SK-N-SH (cell line): ENCODE data around the gene CR1L. TPM values are rescaled to one million over a fixed set of nuclear protein-coding genes. Genes with fewer than 3 reads are reported as not detected.

Source experiments
- CTCF ChIA-PET: fragments of 300-600, 350-600 bp; formaldehyde crosslinking; extraction: SDS; loops from one replicate; lab custom pipeline; 2021; lab: Yijun Ruan, JAX
- POLR2A ChIA-PET: fragments of 350-600 bp; sonication (Branson Sonifier 250); formaldehyde crosslinking; extraction: SDS; loops from one replicate; lab custom pipeline; 2020; ENCODE audit warnings: antibody characterized with exemption, inconsistent platforms; lab: Yijun Ruan, JAX
- DNase-seq: peaks from one replicate; pipeline ENCODE4 v3.0.0; 2012
- H2AFZ ChIP-seq: fragments of 200-600 bp; sonication (generic); 2 replicates; pipeline ENCODE4 v1.8.1; 2016; ENCODE audit warnings: antibody characterized with exemption, mild to moderate bottlenecking, low read depth
- H3F3A ChIP-seq: fragments of 200-600 bp; sonication (generic); replicated peaks from 2 replicates; pipeline ENCODE3; 2016; ENCODE audit warnings: antibody characterized with exemption, mild to moderate bottlenecking; ENCODE audit not compliant: insufficient read depth
- H3K27ac ChIP-seq, 2 experiments: fragments of 200-500 bp in 1 of 2; fragments of 200-600 bp in 1 of 2; sonication (Bioruptor generic) in 1 of 2; sonication (generic), shearing (Covaris generic) in 1 of 2; 2 replicates each; pipeline versions ENCODE4 v1.5.1 to v1.6.1; 2014 to 2016; ENCODE audit warnings: low read depth in 2 of 2, inconsistent platforms in 1 of 2, low read length in 1 of 2, mild to moderate bottlenecking in 1 of 2, mixed read lengths in 1 of 2
- H3K27me3 ChIP-seq: fragments of 200-600 bp; sonication (generic), shearing (Covaris generic); 2 replicates; pipeline ENCODE4 v1.6.1; 2016; ENCODE audit warnings: mixed run types; ENCODE audit not compliant: insufficient read depth
- H3K36me3 ChIP-seq, 2 experiments: fragments of 200-500 bp in 1 of 2; fragments of 200-600 bp in 1 of 2; sonication (Bioruptor generic) in 1 of 2; sonication (generic) in 1 of 2; replicated peaks in 1 of 2; 2 replicates each; pipeline versions ENCODE3 to v1.5.1; 2014 to 2016; ENCODE audit warnings: low read length in 1 of 2, mild to moderate bottlenecking in 1 of 2; ENCODE audit not compliant: insufficient read depth in 2 of 2, control insufficient read depth in 1 of 2
- H3K4me1 ChIP-seq, 2 experiments: fragments of 200-500 bp in 1 of 2; fragments of 200-600 bp in 1 of 2; sonication (Bioruptor generic) in 1 of 2; sonication (generic), shearing (Covaris generic) in 1 of 2; 2 replicates each; pipeline versions ENCODE4 v1.5.1 to v1.6.1; 2014 to 2016; ENCODE audit warnings: low read depth in 1 of 2, low read length in 1 of 2, mixed run types in 1 of 2; ENCODE audit not compliant: insufficient read depth in 2 of 2, control insufficient read depth in 1 of 2
- H3K4me2 ChIP-seq: fragments of 200-600 bp; sonication (generic), shearing (Covaris generic); 2 replicates; pipeline ENCODE4 v1.6.1; 2017; ENCODE audit warnings: mixed run types
- H3K4me3 ChIP-seq, 2 experiments: fragments of 200-500 bp in 1 of 2; fragments of 200-600 bp in 1 of 2; sonication (Bioruptor generic) in 1 of 2; sonication (generic), shearing (Covaris generic) in 1 of 2; 2 replicates each; pipeline versions ENCODE4 v1.5.1 to v1.8.1; 2014 to 2016; ENCODE audit warnings: low read depth in 2 of 2, inconsistent platforms in 1 of 2, low read length in 1 of 2, mild to moderate bottlenecking in 1 of 2, mixed read lengths in 1 of 2, moderate library complexity in 1 of 2
- H3K79me2 ChIP-seq: fragments of 200-600 bp; sonication (generic); 2 replicates; pipeline ENCODE4 v1.8.1; 2017; ENCODE audit warnings: mild to moderate bottlenecking; ENCODE audit not compliant: insufficient read depth
- H3K9ac ChIP-seq: fragments of 200-600 bp; sonication (generic); 2 replicates; pipeline ENCODE4 v1.6.1; 2017; ENCODE audit warnings: mixed run types
- H3K9me2 ChIP-seq: fragments of 200-600 bp; sonication (generic); 2 replicates; pipeline ENCODE4 v1.6.1; 2017; ENCODE audit warnings: mixed run types
- H3K9me3 ChIP-seq: fragments of 200-600 bp; sonication (generic); 2 replicates; pipeline ENCODE4 v1.6.1; 2017; ENCODE audit warnings: mixed run types, mild to moderate bottlenecking, moderate library complexity
- H4K20me1 ChIP-seq: fragments of 200-600 bp; sonication (generic); 2 replicates; pipeline ENCODE4 v1.6.1; 2017; ENCODE audit warnings: mild to moderate bottlenecking, mixed run types; ENCODE audit not compliant: insufficient read depth
- GABPA ChIP-seq: IDR thresholded peaks from 2 replicates; pipeline ENCODE4 v1.4.0; 2012; ENCODE audit warnings: low read depth, mild to moderate bottlenecking
- MXI1 ChIP-seq: IDR thresholded peaks from 2 replicates; pipeline ENCODE4 v1.6.1; 2012; ENCODE audit warnings: mild to moderate bottlenecking, low read depth, low read length, improper control_type of control experiment
- POLR2AphosphoS5 ChIP-seq: IDR thresholded peaks from 2 replicates; pipeline ENCODE4 v1.6.1; 2012; ENCODE audit warnings: low read depth, low read length
- SMC3 ChIP-seq: IDR thresholded peaks from 2 replicates; pipeline ENCODE4 v1.6.1; 2012; ENCODE audit warnings: low read depth, low read length, improper control_type of control experiment
- TCF12 ChIP-seq: IDR thresholded peaks from 2 replicates; pipeline ENCODE4 v1.4.0; 2012
- YY1 ChIP-seq: IDR thresholded peaks from 2 replicates; pipeline ENCODE4 v1.4.0; 2012; ENCODE audit warnings: low read depth, mild to moderate bottlenecking
- WGBS: methylation state at CpG from one replicate; pipeline ENCODE4 v1.1.6; 2017; ENCODE audit warnings: low lambda C conversion rate; 5-methylcytosine and 5-hydroxymethylcytosine counted together
- polyA plus RNA-seq, 3 experiments: library from polyadenylated mRNA; depleted of rRNA; stranded (reverse); fragments of >200 nt; gene quantifications; 2 replicates each; pipeline ENCODE4 v1.2.3, GENCODE V29; 2012
- TF ChIP-seq, protein P1 (sequence below): fragments of 200-600 bp; sonication (generic); IDR thresholded peaks from 2 replicates; pipeline ENCODE4 v1.6.1; 2017; ENCODE audit warnings: antibody characterized with exemption, mild to moderate bottlenecking, moderate library complexity
- TF ChIP-seq, protein P2 (sequence below): IDR thresholded peaks from 2 replicates; pipeline ENCODE4 v1.4.0; 2012; ENCODE audit warnings: low read depth, borderline replicate concordance
- TF ChIP-seq, protein P3 (sequence below): IDR thresholded peaks from 2 replicates; pipeline ENCODE4 v1.4.0; 2012; ENCODE audit warnings: low read depth, borderline replicate concordance
- TF ChIP-seq, protein P4 (sequence below): fragments of 150-350 bp; IDR thresholded peaks from 2 replicates; pipeline ENCODE4 v1.6.1; 2016; ENCODE audit warnings: mild to moderate bottlenecking, low read depth, low read length

The CR1L gene
- polyA plus RNA-seq, 1 of the 3 experiments (the other 2 are of a cell fraction) = not detected

DNA sequence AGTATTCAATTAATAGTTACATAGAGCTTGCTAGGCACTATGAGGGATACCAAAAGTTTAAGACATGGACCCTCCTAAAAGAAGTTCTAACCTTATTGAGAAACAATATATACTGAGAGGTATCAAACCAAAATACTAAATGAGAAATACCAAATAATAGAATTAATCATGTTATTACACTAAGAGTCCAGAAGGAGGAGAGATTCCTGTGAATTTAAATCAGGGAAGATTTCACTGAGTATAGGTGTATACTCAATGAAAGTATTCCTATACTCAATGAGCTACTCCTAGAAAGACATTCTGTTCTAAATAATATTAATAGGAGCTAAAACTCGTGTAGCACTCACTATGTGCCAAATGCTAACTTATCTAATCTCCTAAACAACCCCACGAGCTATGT lies 9.4 kb downstream of the CR1L start:
- Histone ChIP-seq H3K27me3 (peaks cover 18% of the 10 kb centered on the region), H3K27ac (no peak overlapping the region), H3K9ac (no peak overlapping the region), H3F3A (no peaks in the 10 kb centered on the region), H2AFZ (no peak overlapping the region), H3K9me3 (no peaks in the 10 kb centered on the region), H3K4me2 (no peak overlapping the region), H3K9me2 (no peaks in the 10 kb centered on the region), H3K4me3 (no peak overlapping the region), H3K36me3 (no peaks in the 10 kb centered on the region), H3K4me1 (no peaks in the 10 kb centered on the region), H4K20me1 (no peaks in the 10 kb centered on the region), H3K79me2 (no peaks in the 10 kb centered on the region)
- ChIA-PET POLR2A (no interaction called here), CTCF (interaction anchor here (0.9 to 1.4 kb wide), 2 partner anchors 28 to 44 kb away, joined by 3 read pairs; no protein-coding TSS in a partner anchor)
- 3% methylated on average over 2 of the region's 2 CpGs for WGBS
- no peak for DNase-seq
- TF ChIP-seq POLR2AphosphoS5 (no peak), TCF12 (no peak)
- TF ChIP-seq, protein P1, sequence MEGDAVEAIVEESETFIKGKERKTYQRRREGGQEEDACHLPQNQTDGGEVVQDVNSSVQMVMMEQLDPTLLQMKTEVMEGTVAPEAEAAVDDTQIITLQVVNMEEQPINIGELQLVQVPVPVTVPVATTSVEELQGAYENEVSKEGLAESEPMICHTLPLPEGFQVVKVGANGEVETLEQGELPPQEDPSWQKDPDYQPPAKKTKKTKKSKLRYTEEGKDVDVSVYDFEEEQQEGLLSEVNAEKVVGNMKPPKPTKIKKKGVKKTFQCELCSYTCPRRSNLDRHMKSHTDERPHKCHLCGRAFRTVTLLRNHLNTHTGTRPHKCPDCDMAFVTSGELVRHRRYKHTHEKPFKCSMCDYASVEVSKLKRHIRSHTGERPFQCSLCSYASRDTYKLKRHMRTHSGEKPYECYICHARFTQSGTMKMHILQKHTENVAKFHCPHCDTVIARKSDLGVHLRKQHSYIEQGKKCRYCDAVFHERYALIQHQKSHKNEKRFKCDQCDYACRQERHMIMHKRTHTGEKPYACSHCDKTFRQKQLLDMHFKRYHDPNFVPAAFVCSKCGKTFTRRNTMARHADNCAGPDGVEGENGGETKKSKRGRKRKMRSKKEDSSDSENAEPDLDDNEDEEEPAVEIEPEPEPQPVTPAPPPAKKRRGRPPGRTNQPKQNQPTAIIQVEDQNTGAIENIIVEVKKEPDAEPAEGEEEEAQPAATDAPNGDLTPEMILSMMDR = peak; percentile 58
- TF ChIP-seq, protein P2, sequence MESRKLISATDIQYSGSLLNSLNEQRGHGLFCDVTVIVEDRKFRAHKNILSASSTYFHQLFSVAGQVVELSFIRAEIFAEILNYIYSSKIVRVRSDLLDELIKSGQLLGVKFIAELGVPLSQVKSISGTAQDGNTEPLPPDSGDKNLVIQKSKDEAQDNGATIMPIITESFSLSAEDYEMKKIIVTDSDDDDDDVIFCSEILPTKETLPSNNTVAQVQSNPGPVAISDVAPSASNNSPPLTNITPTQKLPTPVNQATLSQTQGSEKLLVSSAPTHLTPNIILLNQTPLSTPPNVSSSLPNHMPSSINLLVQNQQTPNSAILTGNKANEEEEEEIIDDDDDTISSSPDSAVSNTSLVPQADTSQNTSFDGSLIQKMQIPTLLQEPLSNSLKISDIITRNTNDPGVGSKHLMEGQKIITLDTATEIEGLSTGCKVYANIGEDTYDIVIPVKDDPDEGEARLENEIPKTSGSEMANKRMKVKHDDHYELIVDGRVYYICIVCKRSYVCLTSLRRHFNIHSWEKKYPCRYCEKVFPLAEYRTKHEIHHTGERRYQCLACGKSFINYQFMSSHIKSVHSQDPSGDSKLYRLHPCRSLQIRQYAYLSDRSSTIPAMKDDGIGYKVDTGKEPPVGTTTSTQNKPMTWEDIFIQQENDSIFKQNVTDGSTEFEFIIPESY = no peak

DNA sequence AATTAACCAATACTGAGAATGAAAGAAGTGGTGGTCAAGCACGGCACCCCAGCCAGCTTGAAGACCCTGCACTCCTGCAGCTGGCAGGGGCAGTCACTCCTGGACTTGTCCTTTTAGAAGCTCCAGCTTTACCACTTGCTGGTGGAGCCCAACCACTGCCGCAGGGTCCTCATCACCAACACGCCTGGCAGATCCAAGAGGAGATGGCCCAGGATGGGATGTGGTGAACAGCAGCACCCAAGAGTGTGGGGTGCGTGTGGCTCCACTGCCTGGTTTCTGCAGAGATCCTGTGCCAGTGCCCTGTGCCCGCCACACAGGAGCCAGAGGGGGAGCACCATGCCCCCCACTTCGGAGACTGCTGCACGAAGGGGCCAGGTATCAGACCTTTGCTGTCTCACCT lies 13.5 kb downstream of the CR1L start:
- Histone ChIP-seq H3F3A (no peaks in the 10 kb centered on the region), H3K36me3 (no peaks in the 10 kb centered on the region), H3K9me2 (no peaks in the 10 kb centered on the region), H3K79me2 (no peaks in the 10 kb centered on the region), H2AFZ (no peak overlapping the region), H3K4me2 (no peak overlapping the region), H3K27ac (no peak overlapping the region), H4K20me1 (no peaks in the 10 kb centered on the region), H3K9me3 (no peaks in the 10 kb centered on the region), H3K27me3 (peaks cover 20% of the 10 kb centered on the region; the same call in 1 of the 2 replicates), H3K4me1 (no peaks in the 10 kb centered on the region), H3K9ac (no peak overlapping the region), H3K4me3 (no peak overlapping the region)
- ChIA-PET POLR2A (no interaction called here), CTCF (interaction anchor here (1.6 kb wide), 1 partner anchor 40 kb away, joined by 6 read pairs; no protein-coding TSS in a partner anchor)
- no peak for DNase-seq
- WGBS = 16% methylated on average over 5 of the region's 7 CpGs
- TF ChIP-seq GABPA (no peak), MXI1 (no peak), YY1 (no peak), SMC3 (no peak)
- TF ChIP-seq, protein P3, sequence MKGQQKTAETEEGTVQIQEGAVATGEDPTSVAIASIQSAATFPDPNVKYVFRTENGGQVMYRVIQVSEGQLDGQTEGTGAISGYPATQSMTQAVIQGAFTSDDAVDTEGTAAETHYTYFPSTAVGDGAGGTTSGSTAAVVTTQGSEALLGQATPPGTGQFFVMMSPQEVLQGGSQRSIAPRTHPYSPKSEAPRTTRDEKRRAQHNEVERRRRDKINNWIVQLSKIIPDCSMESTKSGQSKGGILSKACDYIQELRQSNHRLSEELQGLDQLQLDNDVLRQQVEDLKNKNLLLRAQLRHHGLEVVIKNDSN = no peak
- TF ChIP-seq, protein P4, sequence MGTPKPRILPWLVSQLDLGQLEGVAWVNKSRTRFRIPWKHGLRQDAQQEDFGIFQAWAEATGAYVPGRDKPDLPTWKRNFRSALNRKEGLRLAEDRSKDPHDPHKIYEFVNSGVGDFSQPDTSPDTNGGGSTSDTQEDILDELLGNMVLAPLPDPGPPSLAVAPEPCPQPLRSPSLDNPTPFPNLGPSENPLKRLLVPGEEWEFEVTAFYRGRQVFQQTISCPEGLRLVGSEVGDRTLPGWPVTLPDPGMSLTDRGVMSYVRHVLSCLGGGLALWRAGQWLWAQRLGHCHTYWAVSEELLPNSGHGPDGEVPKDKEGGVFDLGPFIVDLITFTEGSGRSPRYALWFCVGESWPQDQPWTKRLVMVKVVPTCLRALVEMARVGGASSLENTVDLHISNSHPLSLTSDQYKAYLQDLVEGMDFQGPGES = no peak
